Fibroblast of skin of abdomen (primary cell): ENCODE data around the gene EIF5.

ENCODE experiments used
- DNase-seq: peaks from one replicate; pipeline ENCODE4 v3.0.0-alpha.2; 2013

EIF5 gene

GRCh38 chr14:103310576-103311095 lies 23.4 kb upstream of the EIF5 start:
- DNase-seq: no peak

- no peak for DNase-seq
These were observed 22.7 kb upstream of the EIF5 start for GRCh38 chr14:103311171-103311997.

- no peak for DNase-seq
These were observed 21.9 kb upstream of the EIF5 start for GRCh38 chr14:103312006-103312635.

- no peak for DNase-seq
These were observed 20.3 kb upstream of the EIF5 start for GRCh38 chr14:103313704-103314103.

- DNase-seq: no peak
These were observed 19.4 kb upstream of the EIF5 start for GRCh38 chr14:103314496-103315277.

GRCh38 chr14:103315351-103315911 lies 18.6 kb upstream of the EIF5 start:
- peak; percentile 18 for DNase-seq

GRCh38 chr14:103315941-103316340 lies 18.1 kb upstream of the EIF5 start:
- no peak for DNase-seq

- DNase-seq: no peak
These were observed 17.3 kb upstream of the EIF5 start for GRCh38 chr14:103316721-103317121.

- DNase-seq: no peak
These were observed 16.8 kb upstream of the EIF5 start for GRCh38 chr14:103317251-103317650.

GRCh38 chr14:103317976-103318580 lies 16.0 kb upstream of the EIF5 start:
- DNase-seq: no peak

- no peak for DNase-seq
These were observed 15.2 kb upstream of the EIF5 start for GRCh38 chr14:103318750-103319419.

- no peak for DNase-seq
These were observed 14.6 kb upstream of the EIF5 start for GRCh38 chr14:103319422-103319821.

GRCh38 chr14:103326078-103326477 lies 8.0 kb upstream of the EIF5 start:
- DNase-seq: no peak

GRCh38 chr14:103328941-103329340 lies 5.1 kb upstream of the EIF5 start:
- no peak for DNase-seq

GRCh38 chr14:103329401-103330347 lies 4.4 kb upstream of the EIF5 start:
- no peak for DNase-seq

GRCh38 chr14:103330536-103330935 lies 3.5 kb upstream of the EIF5 start:
- DNase-seq: no peak

- DNase-seq: no peak
These were observed 1.7 kb upstream of the EIF5 start for GRCh38 chr14:103332143-103332919.

- peak; percentile 80 for DNase-seq
These were observed 896 bp downstream of the EIF5 start for GRCh38 chr14:103334644-103335622.
